ENCODE measurements around the gene TSTD1.

- TF ChIP-seq CTCF (IDR thresholded peaks at IDR 0.05) (no peak), ZFX (IDR thresholded peaks at IDR 0.05; ENCODE audit: borderline replicate concordance) (no peak)
These were observed 29.1 kb downstream of the TSTD1 start for GRCh38 chr1:161009602-161010211.
